Germinal center (tissue), 1 donor: ENCODE results near the gene SOX9.
A peak's percentile ranks its signal among the peaks of the same experiment; 100 is the strongest.
"Not testable (repeated sequence)": the region's sequence is repeated elsewhere in the genome, so short reads cannot be mapped to it uniquely, and the experiment has no call there.

ENCODE experiments used
- DNase-seq: peaks from one replicate; pipeline ENCODE4 v3.0.0; 2012; ENCODE audit warnings: mixed read lengths, low spot score

SOX9 gene

DNA sequence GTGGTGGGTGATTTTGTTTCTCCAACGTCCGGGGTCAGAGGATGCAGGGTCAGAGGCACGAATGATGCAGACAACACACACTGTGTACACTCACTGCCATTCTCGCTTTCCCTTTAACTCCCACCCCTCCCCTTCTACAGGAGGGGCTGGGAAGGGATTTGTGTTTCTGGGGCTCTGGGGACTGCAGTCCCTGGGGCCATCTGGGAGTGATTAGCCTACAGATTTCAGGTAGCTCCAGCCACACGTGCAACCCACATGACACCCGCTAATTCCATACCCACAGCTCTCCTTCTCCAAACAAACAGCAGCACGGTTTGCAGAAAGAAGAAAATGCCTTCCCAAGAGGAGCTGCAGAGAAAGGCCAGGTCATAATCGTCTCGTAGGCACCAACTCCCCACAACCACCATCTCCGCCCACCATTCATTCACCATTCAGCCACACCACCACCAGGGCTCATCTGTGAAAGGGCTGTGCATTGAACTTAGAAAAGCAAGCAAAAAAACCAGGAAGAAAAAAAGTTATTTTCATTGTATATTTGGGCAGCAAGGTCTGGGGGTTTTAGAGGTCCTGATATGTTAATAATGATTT, 9.4 kb upstream of the SOX9 start:
- no peak for DNase-seq

DNA sequence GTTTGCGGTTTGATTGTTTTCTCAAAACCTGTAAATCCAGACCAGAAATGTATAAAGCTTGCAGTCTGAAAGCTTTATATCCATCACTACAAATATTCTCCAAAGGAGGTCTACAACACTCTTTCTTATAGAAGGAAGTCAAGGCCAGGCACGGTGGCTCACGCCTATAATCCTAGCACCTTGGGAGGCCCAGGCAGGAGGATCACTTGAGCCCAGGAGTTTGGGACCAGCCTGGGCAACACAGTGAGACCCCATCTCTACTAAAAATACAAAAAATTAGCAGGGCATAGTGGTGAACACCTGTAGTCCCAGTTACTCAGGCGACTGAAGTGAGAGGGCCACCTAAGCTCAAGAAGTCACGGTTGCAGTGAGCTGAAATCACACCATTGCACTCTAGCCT, 8.9 kb upstream of the SOX9 start:
- DNase-seq = not testable (repeated sequence)

DNA sequence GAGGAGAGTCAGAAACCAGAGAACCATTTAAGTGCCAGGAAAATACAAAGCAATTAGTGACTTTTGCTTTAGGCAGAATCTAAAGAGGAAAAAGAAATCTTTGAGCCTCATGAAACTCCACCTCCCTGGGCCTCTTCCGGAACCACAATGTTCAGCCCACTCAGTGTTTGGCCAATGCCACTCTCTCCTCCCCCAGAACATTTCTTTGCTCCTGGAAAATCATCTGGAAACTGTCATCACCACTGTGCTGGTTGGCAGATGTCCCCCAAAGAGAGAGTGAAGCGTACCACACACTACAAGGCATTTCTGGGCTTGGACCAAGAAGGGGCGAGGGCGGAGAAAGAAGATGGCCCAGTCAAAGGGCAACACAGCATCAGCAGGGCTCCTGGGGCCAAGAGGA, 7.1 kb upstream of the SOX9 start:
- DNase-seq = no peak

GRCh38 chr17:72115781-72116525, 4.9 kb upstream of the SOX9 start:
- no peak for DNase-seq

DNA sequence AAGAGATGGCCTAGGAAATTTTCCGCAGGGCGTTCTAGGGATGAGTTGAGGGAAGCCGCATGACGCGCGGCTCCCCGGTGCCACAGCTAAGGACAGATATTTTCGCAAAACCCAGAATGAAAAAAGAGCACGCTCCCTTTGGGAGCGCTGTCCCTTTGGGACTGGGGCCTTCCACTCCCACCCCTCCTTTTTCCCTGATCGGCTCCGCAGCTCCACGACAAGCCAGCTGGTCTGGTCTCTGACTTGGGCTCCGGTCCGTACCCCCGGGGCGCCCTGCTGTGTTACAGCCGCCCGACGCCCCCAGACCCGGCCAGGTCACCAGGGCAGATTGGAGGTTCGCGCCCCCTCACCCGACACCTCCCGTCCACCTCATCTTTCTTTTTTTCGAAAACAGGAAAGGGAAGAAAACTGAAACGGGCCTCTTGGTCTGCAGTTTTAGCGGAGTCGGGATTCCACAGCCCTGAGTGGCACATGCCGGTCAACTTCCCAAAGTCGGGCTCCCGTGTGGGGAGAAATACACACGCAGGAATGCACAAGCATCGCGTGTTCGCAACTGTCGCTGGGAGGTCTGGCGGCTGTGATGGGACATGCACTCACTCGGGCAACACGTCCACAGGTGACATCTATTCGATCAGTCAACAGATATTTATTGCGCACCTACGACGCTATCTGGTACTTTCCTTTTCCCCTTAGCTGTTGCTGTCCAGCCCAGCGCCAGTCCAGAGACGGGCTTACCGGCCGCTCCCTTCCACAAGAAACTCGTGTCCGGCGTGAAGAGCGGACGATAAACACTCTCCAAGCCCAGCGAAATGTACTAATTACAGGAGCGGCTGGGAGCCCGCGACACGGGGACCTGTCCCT, 3.9 kb upstream of the SOX9 start:
- no peak for DNase-seq

DNA sequence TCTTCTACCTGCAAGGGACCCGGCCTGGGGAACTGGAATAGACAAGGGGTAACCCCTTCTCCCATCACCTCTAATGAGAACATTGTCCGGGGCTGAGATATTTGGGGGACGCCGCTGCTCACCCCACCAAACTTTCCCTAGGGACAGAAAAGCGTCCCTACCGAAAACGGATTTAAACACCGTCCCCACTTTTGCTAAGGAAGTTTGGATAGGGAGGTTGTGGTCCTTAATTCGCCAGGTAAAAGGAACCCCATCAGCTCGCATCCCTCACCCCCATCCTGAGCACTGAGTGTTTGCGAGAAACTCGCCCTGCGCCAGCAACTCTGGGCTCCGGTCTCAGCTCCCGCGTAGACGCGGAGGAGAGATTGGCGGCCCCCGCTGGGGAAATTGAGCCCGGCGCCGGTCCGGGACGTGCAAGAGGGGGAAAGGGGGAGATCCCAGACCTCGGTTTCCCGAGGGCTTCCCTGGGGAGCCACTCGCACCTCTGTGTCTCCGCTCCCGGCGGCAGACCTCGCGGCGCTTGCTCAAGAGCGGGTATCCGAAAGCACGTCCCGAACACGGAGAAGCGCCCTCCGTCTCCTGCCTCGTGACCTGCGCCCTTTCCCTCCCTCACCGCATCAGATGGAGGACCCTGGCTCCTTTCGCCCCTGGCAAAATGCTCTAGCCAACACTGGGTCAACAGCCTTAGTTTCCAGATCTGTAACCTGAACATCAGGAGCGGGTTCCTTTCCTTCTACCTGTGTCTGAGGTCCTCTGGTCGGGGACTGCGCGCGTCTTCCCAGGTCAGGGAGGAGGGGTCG, 3.1 kb upstream of the SOX9 start:
- no peak for DNase-seq

- peak; percentile 41 for DNase-seq
Measured at GRCh38 chr17:72118335-72119076, 2.3 kb upstream of the SOX9 start.

- no peak for DNase-seq
Measured at GRCh38 chr17:72119077-72119872, 1.5 kb upstream of the SOX9 start.

DNA sequence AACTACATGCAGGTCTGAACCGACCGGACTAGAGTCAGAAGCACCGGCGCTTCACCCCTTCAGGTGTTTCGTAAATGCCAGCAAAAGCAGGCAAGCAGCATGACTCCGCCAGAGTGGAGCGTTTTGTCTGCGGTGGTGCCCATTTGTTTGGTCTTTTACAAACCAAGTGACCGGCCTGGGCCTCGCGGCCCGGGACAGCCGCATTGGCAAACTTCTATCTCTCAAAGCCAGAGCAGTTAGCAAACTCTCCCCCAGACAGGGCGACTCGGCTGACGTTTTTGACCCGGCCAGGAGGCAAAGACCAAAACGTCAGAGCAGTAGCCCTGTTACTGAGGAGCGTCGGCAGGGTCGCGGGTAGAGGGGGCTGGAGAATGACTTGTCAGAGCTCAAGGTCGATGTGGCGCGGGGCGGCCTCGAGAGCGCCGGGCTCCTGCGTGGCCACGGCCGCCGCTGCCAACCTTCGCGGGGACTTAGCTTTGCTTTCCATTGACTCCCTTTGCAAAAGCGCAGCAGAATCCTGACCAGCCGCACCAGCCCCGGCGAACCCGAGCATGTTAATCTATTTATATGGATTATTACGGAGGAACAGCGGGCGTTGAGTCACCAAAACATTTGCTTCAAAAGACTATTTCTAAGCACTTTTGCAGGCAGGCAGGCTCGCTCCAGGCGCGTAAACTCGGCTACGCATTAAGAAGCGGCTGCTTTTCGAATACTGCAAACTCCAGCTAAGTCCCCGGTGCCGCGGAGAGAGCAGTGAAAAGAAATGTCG, 763 bp upstream of the SOX9 start:
- peak; percentile 35 for DNase-seq

DNA sequence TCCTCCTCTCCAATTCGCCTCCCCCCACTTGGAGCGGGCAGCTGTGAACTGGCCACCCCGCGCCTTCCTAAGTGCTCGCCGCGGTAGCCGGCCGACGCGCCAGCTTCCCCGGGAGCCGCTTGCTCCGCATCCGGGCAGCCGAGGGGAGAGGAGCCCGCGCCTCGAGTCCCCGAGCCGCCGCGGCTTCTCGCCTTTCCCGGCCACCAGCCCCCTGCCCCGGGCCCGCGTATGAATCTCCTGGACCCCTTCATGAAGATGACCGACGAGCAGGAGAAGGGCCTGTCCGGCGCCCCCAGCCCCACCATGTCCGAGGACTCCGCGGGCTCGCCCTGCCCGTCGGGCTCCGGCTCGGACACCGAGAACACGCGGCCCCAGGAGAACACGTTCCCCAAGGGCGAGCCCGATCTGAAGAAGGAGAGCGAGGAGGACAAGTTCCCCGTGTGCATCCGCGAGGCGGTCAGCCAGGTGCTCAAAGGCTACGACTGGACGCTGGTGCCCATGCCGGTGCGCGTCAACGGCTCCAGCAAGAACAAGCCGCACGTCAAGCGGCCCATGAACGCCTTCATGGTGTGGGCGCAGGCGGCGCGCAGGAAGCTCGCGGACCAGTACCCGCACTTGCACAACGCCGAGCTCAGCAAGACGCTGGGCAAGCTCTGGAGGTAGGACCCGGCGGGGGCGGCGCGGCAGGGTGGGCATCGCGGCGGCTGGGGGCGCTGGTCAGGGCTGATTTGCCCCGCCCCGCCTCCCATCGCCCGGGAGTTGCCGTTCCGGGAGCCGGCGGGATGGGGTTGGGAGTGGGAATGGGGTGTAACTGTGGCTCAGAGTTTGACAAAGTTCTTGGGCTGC, 567 bp downstream of the SOX9 start:
- DNase-seq = no peak

DNA sequence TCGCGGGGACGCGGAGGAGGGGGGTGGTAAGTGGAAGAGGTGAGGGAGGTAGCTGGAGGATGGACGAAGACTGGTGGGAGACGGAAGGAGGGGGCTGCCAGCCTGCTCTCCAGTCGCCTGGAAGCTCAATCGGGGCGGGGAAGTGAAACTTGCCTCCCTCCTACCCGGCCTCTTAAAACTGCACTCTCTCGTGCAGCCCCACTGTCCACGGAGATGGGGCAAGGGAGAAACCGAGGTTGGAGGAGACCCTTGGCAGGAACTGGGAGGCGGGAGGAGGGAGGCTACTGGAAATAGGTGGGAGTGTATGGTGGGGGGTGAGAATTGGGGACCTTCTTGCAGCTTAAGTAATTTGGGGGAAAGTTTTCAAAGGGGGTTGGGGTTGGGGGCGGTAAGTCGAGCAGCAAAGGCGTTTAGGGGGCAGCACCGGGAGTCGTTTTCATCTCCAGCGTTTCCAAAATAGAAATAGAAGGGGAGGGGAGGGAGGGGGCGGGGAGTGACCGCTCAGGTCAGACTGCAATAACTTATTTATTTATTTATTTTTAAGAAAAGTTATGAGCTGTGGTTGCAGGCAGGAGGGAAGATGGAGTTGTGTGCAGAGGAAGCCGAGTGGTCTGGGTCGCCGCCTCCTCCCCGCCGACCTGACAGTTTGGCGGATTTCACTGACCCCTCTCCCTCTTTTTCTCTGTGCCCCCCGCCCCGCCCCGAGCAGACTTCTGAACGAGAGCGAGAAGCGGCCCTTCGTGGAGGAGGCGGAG, 1.4 kb downstream of the SOX9 start:
- DNase-seq = peak; percentile 52

DNA sequence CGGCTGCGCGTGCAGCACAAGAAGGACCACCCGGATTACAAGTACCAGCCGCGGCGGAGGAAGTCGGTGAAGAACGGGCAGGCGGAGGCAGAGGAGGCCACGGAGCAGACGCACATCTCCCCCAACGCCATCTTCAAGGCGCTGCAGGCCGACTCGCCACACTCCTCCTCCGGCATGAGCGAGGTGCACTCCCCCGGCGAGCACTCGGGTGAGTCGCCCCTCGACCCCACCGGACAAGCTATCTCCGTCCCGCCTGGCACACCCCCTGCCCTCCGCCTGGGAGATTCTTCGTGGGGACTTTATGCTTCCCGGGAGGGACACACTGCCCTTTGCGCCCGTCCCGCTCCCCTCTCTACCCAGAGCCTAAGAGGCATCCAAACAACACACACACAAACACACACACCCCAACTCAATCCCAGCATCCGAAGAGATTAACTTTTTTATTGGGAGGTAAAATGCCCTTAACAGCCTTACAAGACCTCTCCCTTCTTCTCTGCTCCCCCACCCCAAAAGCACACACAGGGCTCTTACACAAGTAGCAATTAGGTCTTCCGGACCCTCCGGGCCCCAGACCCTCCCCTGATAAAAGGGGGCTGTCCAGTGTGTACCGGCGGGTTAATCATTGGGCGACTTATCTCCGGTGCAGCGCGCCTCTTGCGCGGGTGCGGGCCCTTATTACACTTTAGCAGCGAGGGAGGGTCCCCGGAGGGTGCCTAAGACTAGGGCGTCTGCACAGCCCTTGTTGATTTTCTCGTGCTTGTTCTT, 2.1 kb downstream of the SOX9 start:
- peak; percentile 45 for DNase-seq

GRCh38 chr17:72123530-72124437, 3.0 kb downstream of the SOX9 start:
- DNase-seq = no peak

DNA sequence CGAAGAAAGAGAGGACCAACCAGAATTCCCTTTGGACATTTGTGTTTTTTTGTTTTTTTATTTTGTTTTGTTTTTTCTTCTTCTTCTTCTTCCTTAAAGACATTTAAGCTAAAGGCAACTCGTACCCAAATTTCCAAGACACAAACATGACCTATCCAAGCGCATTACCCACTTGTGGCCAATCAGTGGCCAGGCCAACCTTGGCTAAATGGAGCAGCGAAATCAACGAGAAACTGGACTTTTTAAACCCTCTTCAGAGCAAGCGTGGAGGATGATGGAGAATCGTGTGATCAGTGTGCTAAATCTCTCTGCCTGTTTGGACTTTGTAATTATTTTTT, 3.6 kb downstream of the SOX9 start:
- DNase-seq = no peak

DNA sequence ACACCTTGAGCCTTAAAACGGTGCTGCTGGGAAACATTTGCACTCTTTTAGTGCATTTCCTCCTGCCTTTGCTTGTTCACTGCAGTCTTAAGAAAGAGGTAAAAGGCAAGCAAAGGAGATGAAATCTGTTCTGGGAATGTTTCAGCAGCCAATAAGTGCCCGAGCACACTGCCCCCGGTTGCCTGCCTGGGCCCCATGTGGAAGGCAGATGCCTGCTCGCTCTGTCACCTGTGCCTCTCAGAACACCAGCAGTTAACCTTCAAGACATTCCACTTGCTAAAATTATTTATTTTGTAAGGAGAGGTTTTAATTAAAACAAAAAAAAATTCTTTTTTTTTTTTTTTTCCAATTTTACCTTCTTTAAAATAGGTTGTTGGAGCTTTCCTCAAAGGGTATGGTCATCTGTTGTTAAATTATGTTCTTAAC, 4.4 kb downstream of the SOX9 start:
- no peak for DNase-seq

GRCh38 chr17:72125742-72126141, 4.9 kb downstream of the SOX9 start:
- no peak for DNase-seq
